GM12878 (cell line): ENCODE measurements around the gene TUBGCP2. TPM values are rescaled to one million over a fixed set of nuclear protein-coding genes. Genes with fewer than 3 reads are reported as not detected.

ENCODE experiments used
- BCLAF1 ChIP-seq: fragments of 450-650 bp; IDR thresholded peaks from 2 replicates; pipeline ENCODE4 v1.6.1; 2017; ENCODE audit warnings: antibody characterized with exemption, mild to moderate bottlenecking, moderate library complexity
- ELK1 ChIP-seq: IDR thresholded peaks from 2 replicates; pipeline ENCODE4 v1.6.1; 2012; ENCODE audit warnings: low read depth, low read length, improper control_type of control experiment
- IKZF1 ChIP-seq: fragments of 450-650 bp; conservative IDR thresholded peaks from 2 replicates; pipeline ENCODE4 v1.6.1; 2017; ENCODE audit warnings: antibody characterized with exemption, mild to moderate bottlenecking
- KDM1A ChIP-seq: fragments of 200-600 bp; sonication (generic); IDR thresholded peaks from 2 replicates; pipeline ENCODE4 v1.6.1; 2016; ENCODE audit warnings: borderline replicate concordance
- MEF2B ChIP-seq: fragments of 450-650 bp; IDR thresholded peaks from 2 replicates; pipeline ENCODE4 v1.6.1; 2018; ENCODE audit warnings: mild to moderate bottlenecking, moderate library complexity; ENCODE audit not compliant: partially characterized antibody, poor library complexity, severe bottlenecking
- NRF1 ChIP-seq: conservative IDR thresholded peaks from 2 replicates; pipeline ENCODE4 v1.6.1; 2011; ENCODE audit warnings: mild to moderate bottlenecking, low read depth, low read length, improper control_type of control experiment
- PAX5 ChIP-seq: IDR thresholded peaks from 2 replicates; pipeline ENCODE4 v1.6.1; 2011; ENCODE audit warnings: low read depth, low read length, borderline replicate concordance
- SIN3A ChIP-seq: IDR thresholded peaks from 2 replicates; pipeline ENCODE4 v1.6.1; 2012; ENCODE audit warnings: low read depth, low read length, improper control_type of control experiment
- SMAD1 ChIP-seq: fragments of 450-650 bp; IDR thresholded peaks from 2 replicates; pipeline ENCODE4 v1.6.1; 2018; ENCODE audit warnings: mild to moderate bottlenecking, low read depth; ENCODE audit not compliant: partially characterized antibody
- SMARCA5 ChIP-seq: fragments of 450-650 bp; IDR thresholded peaks from 2 replicates; pipeline ENCODE4 v1.6.1; 2017; ENCODE audit warnings: mild to moderate bottlenecking
- SRF ChIP-seq, 2 experiments: IDR thresholded peaks; 2 replicates each; pipeline ENCODE4 v1.6.1; 2011; ENCODE audit warnings: low read depth in 2 of 2, low read length in 2 of 2, mild to moderate bottlenecking in 1 of 2, moderate library complexity in 1 of 2
- TAF1 ChIP-seq: IDR thresholded peaks from 2 replicates; pipeline ENCODE4 v1.6.1; 2011; ENCODE audit warnings: mild to moderate bottlenecking, low read depth, low read length, borderline replicate concordance
- TARDBP ChIP-seq: IDR thresholded peaks from 2 replicates; pipeline ENCODE4 v1.6.1; 2016; ENCODE audit warnings: borderline replicate concordance
- YBX1 ChIP-seq: fragments of 450-650 bp; IDR thresholded peaks from 2 replicates; pipeline ENCODE4 v1.6.1; 2016; ENCODE audit warnings: antibody characterized with exemption
- ZNF24 ChIP-seq: fragments of 450-650 bp; IDR thresholded peaks from 2 replicates; pipeline ENCODE4 v1.6.1; 2017; ENCODE audit warnings: antibody characterized with exemption, mild to moderate bottlenecking
- ZNF274 ChIP-seq: IDR thresholded peaks from one replicate; pipeline ENCODE4 v1.8.0; 2011; ENCODE audit not compliant: insufficient read length, insufficient read depth
- polyA plus RNA-seq, 11 experiments: library from polyadenylated mRNA; depleted of rRNA in 4 of 11; unstranded in 6 of 11; stranded (reverse) in 5 of 11; fragments of >200 nt; fragmentation: Nextera tagmentation in 4 of 11; fragmentation: Illumina TruSeq in 1 of 11; extraction: Ambion mirVana in 4 of 11; extraction: Trizol in 1 of 11; gene quantifications; 1 replicate in 1 of 11; 2 replicates in 10 of 11; pipeline versions ENCODE4 v1.2.1 to v1.2.3, GENCODE V29; 2011 to 2016; ENCODE audit warnings: inconsistent platforms in 2 of 11, missing spikeins in 2 of 11, low read depth in 1 of 11
- total RNA-seq, 4 experiments: library from RNA; depleted of rRNA in 3 of 4; stranded (reverse); fragments of >200 nt in 3 of 4; fragmentation: Illumina TruSeq in 1 of 4; extraction: Trizol in 1 of 4; gene quantifications; 2 replicates each; pipeline versions ENCODE4 v1.2.1 to v1.2.3, GENCODE V29; 2013 to 2021
- TF ChIP-seq, protein P1 (sequence below): fragments of 450-650 bp; IDR thresholded peaks from 2 replicates; pipeline ENCODE4 v1.6.1; 2016; ENCODE audit warnings: mild to moderate bottlenecking
- TF ChIP-seq, protein P2 (sequence below): fragments of 450-650 bp; IDR thresholded peaks from 2 replicates; pipeline ENCODE4 v1.6.1; 2018; ENCODE audit warnings: borderline replicate concordance, mild to moderate bottlenecking; ENCODE audit not compliant: partially characterized antibody
- TF ChIP-seq, protein P3 (sequence below), 3 experiments: IDR thresholded peaks in 2 of 3; conservative IDR thresholded peaks in 1 of 3; 2 replicates each; pipeline ENCODE4 v1.5.1; 2011; ENCODE audit warnings: low read depth in 3 of 3, low read length in 3 of 3, mild to moderate bottlenecking in 3 of 3, control low read depth in 2 of 3, moderate library complexity in 2 of 3, inconsistent platforms in 1 of 3, mixed read lengths in 1 of 3; ENCODE audit not compliant: control insufficient read depth in 2 of 3, insufficient read depth in 1 of 3; ENCODE audit errors: extremely low read depth in 1 of 3

Gene TUBGCP2
- total and polyA plus RNA-seq, 10 of the 15 experiments (the other 5 are each of a cell fraction or from before 2014, with no cell fraction given), result 4.8 to 47.1 (median 34.7) TPM

- TF ChIP-seq ELK1 (peak; percentile 49; the same call in 1 of the 2 replicates), IKZF1 (peak; percentile 84), TAF1 (peak; percentile 61; the same call in 1 of the 2 replicates), BCLAF1 (no peak), MEF2B (peak; percentile 40), ZNF274 (no peak), SIN3A (no peak), SRF (IDR thresholded peaks at IDR 0.05; ENCODE audit: low read depth in 2 of 2, low read length in 2 of 2) (0 out of 4 replicates have a peak, but pooled peaks of 1 of the 2 experiments have one; percentile 4), ZNF24 (no peak), PAX5 (peak; percentile 42; the same call in 1 of the 2 replicates), SMAD1 (no peak), KDM1A (no peak), TARDBP (no peak), SMARCA5 (no peak; the same call in 1 of the 2 replicates), NRF1 (no peak), YBX1 (no peak)
- TF ChIP-seq, protein P1, sequence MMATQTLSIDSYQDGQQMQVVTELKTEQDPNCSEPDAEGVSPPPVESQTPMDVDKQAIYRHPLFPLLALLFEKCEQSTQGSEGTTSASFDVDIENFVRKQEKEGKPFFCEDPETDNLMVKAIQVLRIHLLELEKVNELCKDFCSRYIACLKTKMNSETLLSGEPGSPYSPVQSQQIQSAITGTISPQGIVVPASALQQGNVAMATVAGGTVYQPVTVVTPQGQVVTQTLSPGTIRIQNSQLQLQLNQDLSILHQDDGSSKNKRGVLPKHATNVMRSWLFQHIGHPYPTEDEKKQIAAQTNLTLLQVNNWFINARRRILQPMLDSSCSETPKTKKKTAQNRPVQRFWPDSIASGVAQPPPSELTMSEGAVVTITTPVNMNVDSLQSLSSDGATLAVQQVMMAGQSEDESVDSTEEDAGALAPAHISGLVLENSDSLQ, result no peak
- TF ChIP-seq, protein P2, sequence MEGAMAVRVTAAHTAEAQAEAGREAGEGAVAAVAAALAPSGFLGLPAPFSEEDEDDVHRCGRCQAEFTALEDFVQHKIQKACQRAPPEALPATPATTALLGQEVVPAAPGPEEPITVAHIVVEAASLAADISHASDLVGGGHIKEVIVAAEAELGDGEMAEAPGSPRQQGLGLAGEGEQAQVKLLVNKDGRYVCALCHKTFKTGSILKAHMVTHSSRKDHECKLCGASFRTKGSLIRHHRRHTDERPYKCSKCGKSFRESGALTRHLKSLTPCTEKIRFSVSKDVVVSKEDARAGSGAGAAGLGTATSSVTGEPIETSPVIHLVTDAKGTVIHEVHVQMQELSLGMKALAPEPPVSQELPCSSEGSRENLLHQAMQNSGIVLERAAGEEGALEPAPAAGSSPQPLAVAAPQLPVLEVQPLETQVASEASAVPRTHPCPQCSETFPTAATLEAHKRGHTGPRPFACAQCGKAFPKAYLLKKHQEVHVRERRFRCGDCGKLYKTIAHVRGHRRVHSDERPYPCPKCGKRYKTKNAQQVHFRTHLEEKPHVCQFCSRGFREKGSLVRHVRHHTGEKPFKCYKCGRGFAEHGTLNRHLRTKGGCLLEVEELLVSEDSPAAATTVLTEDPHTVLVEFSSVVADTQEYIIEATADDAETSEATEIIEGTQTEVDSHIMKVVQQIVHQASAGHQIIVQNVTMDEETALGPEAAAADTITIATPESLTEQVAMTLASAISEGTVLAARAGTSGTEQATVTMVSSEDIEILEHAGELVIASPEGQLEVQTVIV, result peak; percentile 39
- TF ChIP-seq, protein P3, sequence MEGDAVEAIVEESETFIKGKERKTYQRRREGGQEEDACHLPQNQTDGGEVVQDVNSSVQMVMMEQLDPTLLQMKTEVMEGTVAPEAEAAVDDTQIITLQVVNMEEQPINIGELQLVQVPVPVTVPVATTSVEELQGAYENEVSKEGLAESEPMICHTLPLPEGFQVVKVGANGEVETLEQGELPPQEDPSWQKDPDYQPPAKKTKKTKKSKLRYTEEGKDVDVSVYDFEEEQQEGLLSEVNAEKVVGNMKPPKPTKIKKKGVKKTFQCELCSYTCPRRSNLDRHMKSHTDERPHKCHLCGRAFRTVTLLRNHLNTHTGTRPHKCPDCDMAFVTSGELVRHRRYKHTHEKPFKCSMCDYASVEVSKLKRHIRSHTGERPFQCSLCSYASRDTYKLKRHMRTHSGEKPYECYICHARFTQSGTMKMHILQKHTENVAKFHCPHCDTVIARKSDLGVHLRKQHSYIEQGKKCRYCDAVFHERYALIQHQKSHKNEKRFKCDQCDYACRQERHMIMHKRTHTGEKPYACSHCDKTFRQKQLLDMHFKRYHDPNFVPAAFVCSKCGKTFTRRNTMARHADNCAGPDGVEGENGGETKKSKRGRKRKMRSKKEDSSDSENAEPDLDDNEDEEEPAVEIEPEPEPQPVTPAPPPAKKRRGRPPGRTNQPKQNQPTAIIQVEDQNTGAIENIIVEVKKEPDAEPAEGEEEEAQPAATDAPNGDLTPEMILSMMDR (IDR thresholded peaks at IDR 0.05 in 2 of 3, conservative IDR thresholded peaks at IDR 0.05 in 1 of 3; ENCODE audit: control insufficient read depth in 2 of 3, extremely low read depth in 1 of 3, insufficient read depth in 1 of 3, low read depth in 3 of 3, low read length in 3 of 3), result 0 out of 6 replicates have a peak, but pooled peaks of 1 of the 3 experiments have one; percentile 1
Measured at GRCh38 chr10:133357285-133358161, 48.9 kb upstream of the TUBGCP2 start, which contains the start of gene FUOM (continued).
